HG03558 (cell line): ENCODE data around the gene EFNA5.
A peak's percentile ranks its signal among the peaks of the same experiment; 100 is the strongest.

Experiments used
- ATAC-seq: cut with Tn5 transposase; IDR thresholded peaks from one replicate; pipeline ENCODE4 v1.9.1; 2021; ENCODE audit warnings: moderate number of reproducible peaks; ENCODE audit not compliant: unreplicated experiment; ENCODE audit errors: extremely low read depth

EFNA5 gene

GRCh38 chr5:107418902-107419301 lies 251.8 kb downstream of the EFNA5 start:
- no peak for ATAC-seq

- no peak for ATAC-seq
Observed at GRCh38 chr5:107418071-107418470, 252.7 kb downstream of the EFNA5 start.

GRCh38 chr5:107415762-107416161 lies 255.0 kb downstream of the EFNA5 start:
- no peak for ATAC-seq

- no peak for ATAC-seq
Observed at GRCh38 chr5:107414802-107415201, 255.9 kb downstream of the EFNA5 start.

GRCh38 chr5:107413754-107414153 lies 257.0 kb downstream of the EFNA5 start:
- ATAC-seq = no peak

GRCh38 chr5:107408564-107408963 lies 262.2 kb downstream of the EFNA5 start:
- no peak for ATAC-seq

- ATAC-seq = no peak
Observed at GRCh38 chr5:107407713-107408298, 262.9 kb downstream of the EFNA5 start.

GRCh38 chr5:107404595-107405374 lies 266.0 kb downstream of the EFNA5 start:
- ATAC-seq = no peak

GRCh38 chr5:107403228-107403953 lies 267.3 kb downstream of the EFNA5 start:
- ATAC-seq = no peak

- no peak for ATAC-seq
Observed at GRCh38 chr5:107402434-107403227, 268.1 kb downstream of the EFNA5 start.

- ATAC-seq = no peak
Observed at GRCh38 chr5:107401470-107402122, 269.1 kb downstream of the EFNA5 start.

- no peak for ATAC-seq
Observed at GRCh38 chr5:107400328-107400727, 270.4 kb downstream of the EFNA5 start.

GRCh38 chr5:107398703-107399102 lies 272.0 kb downstream of the EFNA5 start:
- ATAC-seq = no peak

- peak; percentile 34 for ATAC-seq
Observed at GRCh38 chr5:107396351-107396690, 274.4 kb downstream of the EFNA5 start.

GRCh38 chr5:107395632-107396350 lies 274.9 kb downstream of the EFNA5 start:
- ATAC-seq = peak; percentile 84

- no peak for ATAC-seq
Observed at GRCh38 chr5:107393851-107394250, 276.9 kb downstream of the EFNA5 start.

- ATAC-seq = no peak
Observed at GRCh38 chr5:107391787-107392186, 278.9 kb downstream of the EFNA5 start.

GRCh38 chr5:107389775-107390148 lies 281.0 kb downstream of the EFNA5 start:
- no peak for ATAC-seq

GRCh38 chr5:107389130-107389774 lies 281.5 kb downstream of the EFNA5 start:
- peak; percentile 78 for ATAC-seq
